ENCODE results near the gene PLAGL2. TPM values are rescaled to one million over a fixed set of nuclear protein-coding genes. Genes with fewer than 3 reads are reported as not detected.

The PLAGL2 gene
- total RNA-seq, 1 donor from 2014 or later, result 2.8 TPM

- peak; percentile 76 for DNase-seq (ENCODE audit: low spot score)
- peak; percentile 89 for ATAC-seq
These were observed 52.2 kb downstream of the PLAGL2 start for GRCh38 chr20:32155017-32155981.

- ATAC-seq (no peak), DNase-seq (ENCODE audit: low spot score) (no peak)
These were observed 53.8 kb downstream of the PLAGL2 start for GRCh38 chr20:32153771-32154170.

GRCh38 chr20:32153156-32153665 is 54.3 kb downstream of the PLAGL2 start:
- no peak for DNase-seq (ENCODE audit: low spot score)
- no peak for ATAC-seq

- DNase-seq (ENCODE audit: low spot score) (no peak), ATAC-seq (no peak)
These were observed 55.0 kb downstream of the PLAGL2 start for GRCh38 chr20:32152421-32153155.

GRCh38 chr20:32150291-32150848 is 57.2 kb downstream of the PLAGL2 start:
- DNase-seq (ENCODE audit: low spot score) (no peak), ATAC-seq (no peak)

GRCh38 chr20:32149566-32150170 is 57.9 kb downstream of the PLAGL2 start:
- DNase-seq (ENCODE audit: low spot score), result no peak
- no peak for ATAC-seq

- no peak for ATAC-seq
- DNase-seq (ENCODE audit: low spot score), result no peak
These were observed 62.5 kb downstream of the PLAGL2 start for GRCh38 chr20:32144898-32145662.

- DNase-seq (ENCODE audit: low spot score), result no peak
- ATAC-seq, result no peak
These were observed 64.6 kb downstream of the PLAGL2 start for GRCh38 chr20:32142991-32143390.

Other genes starting within 250 kb of the PLAGL2 start
- gene XKR7, start 239.6 kb downstream of the PLAGL2 start, total RNA-seq, result not detected
- 1.5 TPM for gene CCM2L, start 197.3 kb downstream of the PLAGL2 start, total RNA-seq
- gene HCK, start 155.5 kb downstream of the PLAGL2 start, total RNA-seq, result 3.7 TPM
- gene TM9SF4, start 98.0 kb downstream of the PLAGL2 start, total RNA-seq, result 25.3 TPM
- gene POFUT1, start 137 bp upstream of the PLAGL2 start, total RNA-seq, result 39.2 TPM
- 19.3 TPM for gene KIF3B, start 69.9 kb upstream of the PLAGL2 start, total RNA-seq
- 28.5 TPM for gene ASXL1, start 150.6 kb upstream of the PLAGL2 start, total RNA-seq